Measurements from ENCODE around the gene TEKT2.

DNA sequence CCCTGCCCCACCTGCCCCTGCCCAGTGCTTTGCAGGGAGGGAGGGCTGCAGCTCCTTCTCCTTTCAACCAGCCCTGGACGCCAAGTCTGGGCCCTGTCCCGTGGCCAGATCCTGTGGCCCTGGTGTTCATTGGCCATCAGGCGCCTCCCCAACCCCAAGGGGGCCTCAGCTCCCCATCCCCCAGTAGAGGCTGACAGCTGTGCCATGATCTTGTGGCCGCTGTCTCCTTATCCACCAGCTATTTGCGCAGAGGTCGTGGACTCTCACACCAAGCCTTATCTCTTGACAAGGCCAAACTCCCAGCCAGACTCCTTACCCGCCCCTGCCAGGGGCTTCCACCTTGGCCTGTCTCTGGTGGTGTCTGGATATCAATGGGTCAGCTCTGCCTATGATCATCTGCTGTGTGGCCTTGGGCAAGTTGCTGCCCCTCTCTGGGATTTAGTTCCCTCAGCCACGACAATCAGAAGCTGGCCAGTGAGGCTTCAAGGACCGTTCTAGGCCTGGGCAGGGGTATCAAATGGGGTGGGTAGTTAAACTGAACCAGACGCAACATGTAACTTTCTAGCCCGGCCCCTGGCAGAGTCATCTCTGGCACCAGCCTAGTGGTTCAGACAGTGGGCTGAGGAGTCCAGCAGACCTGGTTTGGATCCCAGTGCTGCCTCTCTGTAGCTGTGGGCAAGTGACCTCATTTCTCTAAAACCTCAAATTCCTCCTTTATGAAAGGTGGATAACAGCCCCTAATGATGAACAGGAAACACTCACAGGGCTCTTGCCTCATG lies 44.4 kb downstream of the TEKT2 start:
- no peak for TF ChIP-seq EZH2phosphoT487 (IDR thresholded peaks at IDR 0.05; ENCODE audit: low read depth)
- TF ChIP-seq, protein P1, sequence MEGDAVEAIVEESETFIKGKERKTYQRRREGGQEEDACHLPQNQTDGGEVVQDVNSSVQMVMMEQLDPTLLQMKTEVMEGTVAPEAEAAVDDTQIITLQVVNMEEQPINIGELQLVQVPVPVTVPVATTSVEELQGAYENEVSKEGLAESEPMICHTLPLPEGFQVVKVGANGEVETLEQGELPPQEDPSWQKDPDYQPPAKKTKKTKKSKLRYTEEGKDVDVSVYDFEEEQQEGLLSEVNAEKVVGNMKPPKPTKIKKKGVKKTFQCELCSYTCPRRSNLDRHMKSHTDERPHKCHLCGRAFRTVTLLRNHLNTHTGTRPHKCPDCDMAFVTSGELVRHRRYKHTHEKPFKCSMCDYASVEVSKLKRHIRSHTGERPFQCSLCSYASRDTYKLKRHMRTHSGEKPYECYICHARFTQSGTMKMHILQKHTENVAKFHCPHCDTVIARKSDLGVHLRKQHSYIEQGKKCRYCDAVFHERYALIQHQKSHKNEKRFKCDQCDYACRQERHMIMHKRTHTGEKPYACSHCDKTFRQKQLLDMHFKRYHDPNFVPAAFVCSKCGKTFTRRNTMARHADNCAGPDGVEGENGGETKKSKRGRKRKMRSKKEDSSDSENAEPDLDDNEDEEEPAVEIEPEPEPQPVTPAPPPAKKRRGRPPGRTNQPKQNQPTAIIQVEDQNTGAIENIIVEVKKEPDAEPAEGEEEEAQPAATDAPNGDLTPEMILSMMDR (IDR thresholded peaks at IDR 0.05; ENCODE audit: low read depth, low read length) = no peak

Measured in OCI-LY3 (cell line).